Psoas muscle (tissue), 8 donors: ENCODE measurements around the gene CHERP. TPM values are rescaled to one million over a fixed set of nuclear protein-coding genes. Genes with fewer than 3 reads are reported as not detected.
A peak's percentile ranks its signal among the peaks of the same experiment; 100 is the strongest.

ENCODE experiments used
- ATAC-seq, 4 donors: fragments of 200-7000 bp; cut with Tn5 transposase; one replicate each; pipeline ENCODE4 v1.9.1; 2020; ENCODE audit warnings: moderate library complexity in 3 of 4, mild to moderate bottlenecking in 2 of 4
- DNase-seq, 2 donors: peaks; one replicate each; pipeline ENCODE4 v3.0.0-alpha.2; 2020
- H3K27ac ChIP-seq: fragments of 200-600 bp; one replicate; pipeline ENCODE4 v1.8.0; 2022
- H3K27me3 ChIP-seq, 3 donors: fragments of 200-600 bp in 1 of 3; one replicate each; pipeline versions ENCODE4 v1.6.1 to v1.8.0; 2013 to 2022; ENCODE audit warnings: low read length in 2 of 3, mild to moderate bottlenecking in 2 of 3, moderate library complexity in 1 of 3; ENCODE audit not compliant: insufficient read depth in 3 of 3
- H3K36me3 ChIP-seq, 2 donors: fragments of 200-600 bp in 1 of 2; one replicate each; pipeline versions ENCODE4 v1.6.1 to v1.8.0; 2013 to 2022; ENCODE audit warnings: low read depth in 1 of 2, mild to moderate bottlenecking in 1 of 2, moderate library complexity in 1 of 2; ENCODE audit not compliant: insufficient read depth in 1 of 2
- H3K4me1 ChIP-seq: fragments of 200-600 bp; one replicate; pipeline ENCODE4 v1.8.0; 2022
- H3K4me3 ChIP-seq: fragments of 200-600 bp; one replicate; pipeline ENCODE4 v1.8.0; 2022; ENCODE audit warnings: mild to moderate bottlenecking
- H3K9me3 ChIP-seq: fragments of 200-600 bp; one replicate; pipeline ENCODE4 v1.8.0; 2022
- CTCF ChIP-seq: fragments of 200-600 bp; IDR thresholded peaks from one replicate; pipeline ENCODE4 v1.8.0; 2022; ENCODE audit warnings: antibody characterized with exemption
- WGBS, 3 donors: extraction: QIAGEN DNeasy Blood & Tissue Kit; methylation state at CpG; one replicate each; pipeline versions ENCODE4 v1.1.6 to v1.1.7; 2013; 5-methylcytosine and 5-hydroxymethylcytosine counted together
- intact Hi-C, 2 donors: fragments of 100-400 bp; cut with DNase I; formaldehyde crosslinking; loops; one replicate each; pipeline versions ENCODE4 v1.11.0 to v1.14.2; 2022
- polyA plus RNA-seq, 3 donors: library from polyadenylated mRNA; stranded (reverse); fragments of 200-250 nt; gene quantifications; one replicate each; pipeline ENCODE4 v1.2.3, GENCODE V29; 2013
- total RNA-seq, 4 donors: library from RNA; stranded (reverse); fragmentation: NEBNext Ultra II Directional in 2 of 4; extraction: Animal tissue kit (Norgen Biotek cat#: 25700) in 2 of 4; gene quantifications; one replicate each; pipeline versions ENCODE4 v1.2.1 to v1.2.4, GENCODE V29; 2021 to 2023
- donor health status: healthy with polysubstance abuse.
- donor health status: DM: no; HTN: no; CAD: no; lungs with moderate emphysema.
- donor health status: Bipolar disorder and iron deficiency.
- donor health status: healthy.
- donor health status: DM: yes; HTN: yes; CAD: no.
- donor health status: DM: no; HTN: no; CAD: no.
- donor health status: DM: no; HTN: no; CAD: no.
- donor health status: DM: yes; HTN: yes; CAD: no.

Gene CHERP
- total and polyA plus RNA-seq, 7 donors, result 17.0 to 36.2 (median 30.1) TPM

- 92 to 96% (median 93%) methylated on average over 5 of the region's 5 CpGs for WGBS, 3 donors
- TF ChIP-seq CTCF, result no peak
- Histone ChIP-seq H3K27ac (peak overlapping the region; percentile 12), H3K36me3 (peaks cover 0 to 79% of the 10 kb centered on the region in 2 donors), H3K27me3 (no peaks in the 10 kb centered on the region), H3K4me1 (peaks cover 19% of the 10 kb centered on the region), H3K9me3 (no peaks in the 10 kb centered on the region), H3K4me3 (no peak overlapping the region)
- ATAC-seq (no peak), DNase-seq (no peak)
- intact Hi-C loops, result no loop called here
These were observed 24.5 kb upstream of the CHERP start for GRCh38 chr19:16566702-16567101.

DNA sequence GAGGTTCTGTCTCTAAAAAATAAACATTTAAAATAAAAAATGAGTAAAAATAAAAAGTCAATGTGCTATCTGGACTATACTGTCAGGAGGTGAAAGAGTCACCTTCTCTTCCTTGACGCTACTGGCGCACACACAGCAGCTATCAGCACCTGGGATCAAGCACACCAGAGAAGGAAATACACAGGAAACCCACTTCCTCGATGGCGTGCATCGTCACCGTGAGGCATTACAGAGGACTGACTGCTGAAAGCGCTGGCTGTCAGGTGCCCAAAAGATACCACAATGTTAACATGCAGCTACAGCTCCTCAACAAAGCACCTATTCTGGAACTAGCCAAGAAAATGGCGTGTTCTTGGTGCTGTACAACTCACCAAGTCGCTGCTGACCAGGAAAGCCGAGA, 23.9 kb upstream of the CHERP start:
- 76 to 89% (median 79%) methylated on average over 10 of the region's 10 CpGs for WGBS, 3 donors
- intact Hi-C loops, result no loop called here
- peaks cover 0 to 79% of the 10 kb centered on the region in 2 donors for H3K36me3 ChIP-seq
- peak overlapping the region; percentile 12 for H3K27ac ChIP-seq
- no peak overlapping the region for H3K4me3 ChIP-seq
- peaks cover 20% of the 10 kb centered on the region for H3K4me1 ChIP-seq
- H3K9me3 ChIP-seq, result no peaks in the 10 kb centered on the region
- no peak for TF ChIP-seq CTCF
- ATAC-seq, result no peak
- no peak for DNase-seq
- H3K27me3 ChIP-seq, result no peaks in the 10 kb centered on the region

DNA sequence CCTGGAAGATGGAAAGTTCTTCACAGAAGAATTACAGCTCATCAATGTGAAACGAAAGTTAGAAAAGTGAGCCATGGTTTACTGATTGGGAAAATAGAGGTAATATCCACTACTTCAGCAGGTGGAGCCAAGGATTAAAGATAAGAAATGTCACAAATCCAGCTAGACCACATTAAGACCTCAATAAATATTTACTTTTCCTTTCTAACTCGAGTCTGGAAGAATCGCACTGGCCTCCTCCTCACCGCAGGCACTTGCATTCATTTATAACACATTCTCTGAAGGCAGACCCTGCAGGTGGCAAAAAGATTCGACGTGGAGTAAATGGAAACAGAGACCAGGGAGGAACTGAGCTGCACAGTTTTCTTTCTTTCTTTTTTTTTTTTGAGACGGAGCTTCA, 22.6 kb upstream of the CHERP start:
- peaks cover 0 to 82% of the 10 kb centered on the region in 2 donors for H3K36me3 ChIP-seq
- WGBS, 3 donors, result 91 to 95% (median 92%) methylated on average over 7 of the region's 7 CpGs
- peaks cover 16% of the 10 kb centered on the region for H3K4me1 ChIP-seq
- H3K9me3 ChIP-seq, result no peaks in the 10 kb centered on the region
- intact Hi-C loops, result no loop called here
- H3K27ac ChIP-seq, result no peak overlapping the region
- no peak for DNase-seq
- ATAC-seq, result no peak
- no peak overlapping the region for H3K4me3 ChIP-seq
- no peaks in the 10 kb centered on the region for H3K27me3 ChIP-seq
- no peak for TF ChIP-seq CTCF

- Histone ChIP-seq H3K9me3 (no peaks in the 10 kb centered on the region), H3K4me1 (peaks cover 16% of the 10 kb centered on the region), H3K36me3 (peaks cover 0 to 80% of the 10 kb centered on the region in 2 donors), H3K27ac (no peak overlapping the region), H3K4me3 (no peak overlapping the region), H3K27me3 (no peaks in the 10 kb centered on the region)
- intact Hi-C loops, result no loop called here
- ATAC-seq (no peak), DNase-seq (no peak)
- WGBS, 3 donors, result 93 to 96% (median 94%) methylated on average over 6 of the region's 6 CpGs
- TF ChIP-seq CTCF, result no peak
These were observed 20.4 kb upstream of the CHERP start for GRCh38 chr19:16562608-16563025.

DNA sequence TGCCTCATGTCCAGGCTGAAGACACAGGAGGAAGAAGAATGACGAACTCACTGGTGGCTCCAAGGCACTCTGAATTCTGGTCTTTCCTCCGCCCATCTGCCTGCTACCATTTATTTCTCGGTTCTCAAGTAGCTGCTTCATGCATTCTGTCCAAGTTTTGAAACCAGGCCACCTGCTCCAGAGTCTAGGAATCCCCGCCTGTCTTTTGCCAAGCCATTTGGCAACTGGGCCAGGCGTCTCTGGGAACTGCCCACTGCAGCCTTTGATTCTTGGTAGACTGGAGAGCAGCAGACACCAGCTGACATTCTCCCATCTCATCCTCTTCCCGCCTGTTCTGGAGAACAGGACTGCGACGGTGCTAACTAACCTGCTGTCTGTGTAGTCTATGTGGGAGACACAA, 19.1 kb upstream of the CHERP start:
- no peak for TF ChIP-seq CTCF
- DNase-seq, result peak in 1 of 2 donors; percentile 80
- Histone ChIP-seq H3K4me3 (no peak overlapping the region), H3K27ac (peak overlapping the region; percentile 74), H3K27me3 (no peaks in the 10 kb centered on the region), H3K4me1 (peaks cover 16% of the 10 kb centered on the region), H3K9me3 (no peaks in the 10 kb centered on the region), H3K36me3 (peaks cover 0 to 75% of the 10 kb centered on the region in 2 donors)
- intact Hi-C loops, result no loop called here
- peak; percentile 85 to 95 (median 92) for ATAC-seq
- 26 to 43% (median 30%) methylated on average over 8 of the region's 8 CpGs for WGBS, 3 donors
